Activated CD4-positive, alpha-beta T cell treated with anti-CD3 and anti-CD28 coated beads, Interleukin-2, amount 10 ng/mL, durations not matched to agents 24 days and 14 days (primary cell): ENCODE results near the gene CCDC107. TPM values are rescaled to one million over a fixed set of nuclear protein-coding genes. Genes with fewer than 3 reads are reported as not detected.
A peak's percentile ranks its signal among the peaks of the same experiment; 100 is the strongest.

Source experiments
- DNase-seq: peaks from one replicate; pipeline ENCODE4 v3.0.0; 2022
- H3K27ac Mint-ChIP-seq: one replicate; pipeline ENCODE4 v1.8.0; 2022; ENCODE audit warnings: mild to moderate bottlenecking, mixed read lengths
- H3K27me3 Mint-ChIP-seq: one replicate; pipeline ENCODE4 v1.8.0; 2022; ENCODE audit warnings: mixed read lengths
- H3K36me3 Mint-ChIP-seq: one replicate; pipeline ENCODE4 v1.8.0; 2022; ENCODE audit warnings: low read depth, mild to moderate bottlenecking, mixed read lengths
- H3K4me1 Mint-ChIP-seq: one replicate; pipeline ENCODE4 v1.8.0; 2021; ENCODE audit warnings: mixed read lengths
- H3K4me3 Mint-ChIP-seq: one replicate; pipeline ENCODE4 v1.8.0; 2022; ENCODE audit warnings: mild to moderate bottlenecking, moderate library complexity, mixed read lengths
- H3K9me3 Mint-ChIP-seq: one replicate; pipeline ENCODE4 v1.8.0; 2021; ENCODE audit warnings: mixed read lengths
- intact Hi-C: fragments of 100-400 bp; cut with micrococcal nuclease; formaldehyde crosslinking; loops from one replicate; pipeline ENCODE4 v1.15.1; 2023
- total RNA-seq: library from RNA; stranded (reverse); gene quantifications from 2 replicates; pipeline ENCODE4 v1.2.3, GENCODE V29; 2022

Gene CCDC107
- total RNA-seq, 1 donor from 2014 or later, result 21.8 TPM

DNA sequence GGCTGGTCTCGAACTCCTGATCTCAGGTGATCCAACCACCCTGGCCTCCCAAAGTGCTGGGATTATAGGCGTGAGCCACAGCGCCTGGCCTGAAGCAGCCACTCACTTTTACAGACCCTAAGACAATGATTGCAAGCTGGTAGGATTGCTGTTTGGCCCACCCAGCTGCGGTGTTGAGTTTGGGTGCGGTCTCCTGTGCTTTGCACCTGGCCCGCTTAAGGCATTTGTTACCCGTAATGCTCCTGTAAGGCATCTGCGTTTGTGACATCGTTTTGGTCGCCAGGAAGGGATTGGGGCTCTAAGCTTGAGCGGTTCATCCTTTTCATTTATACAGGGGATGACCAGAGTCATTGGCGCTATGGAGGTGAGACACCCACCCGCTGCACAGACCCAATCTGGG, 17.1 kb downstream of the CCDC107 start:
- Mint-ChIP-seq H3K4me1 (peaks cover 6% of the 10 kb centered on the region), H3K4me3 (peak overlapping the region; percentile 56), H3K27me3 (peaks cover 33% of the 10 kb centered on the region), H3K9me3 (no peaks in the 10 kb centered on the region), H3K36me3 (no peaks in the 10 kb centered on the region), H3K27ac (no peak overlapping the region)
- DNase-seq, result no peak
- intact Hi-C loops, result no loop called here

DNA sequence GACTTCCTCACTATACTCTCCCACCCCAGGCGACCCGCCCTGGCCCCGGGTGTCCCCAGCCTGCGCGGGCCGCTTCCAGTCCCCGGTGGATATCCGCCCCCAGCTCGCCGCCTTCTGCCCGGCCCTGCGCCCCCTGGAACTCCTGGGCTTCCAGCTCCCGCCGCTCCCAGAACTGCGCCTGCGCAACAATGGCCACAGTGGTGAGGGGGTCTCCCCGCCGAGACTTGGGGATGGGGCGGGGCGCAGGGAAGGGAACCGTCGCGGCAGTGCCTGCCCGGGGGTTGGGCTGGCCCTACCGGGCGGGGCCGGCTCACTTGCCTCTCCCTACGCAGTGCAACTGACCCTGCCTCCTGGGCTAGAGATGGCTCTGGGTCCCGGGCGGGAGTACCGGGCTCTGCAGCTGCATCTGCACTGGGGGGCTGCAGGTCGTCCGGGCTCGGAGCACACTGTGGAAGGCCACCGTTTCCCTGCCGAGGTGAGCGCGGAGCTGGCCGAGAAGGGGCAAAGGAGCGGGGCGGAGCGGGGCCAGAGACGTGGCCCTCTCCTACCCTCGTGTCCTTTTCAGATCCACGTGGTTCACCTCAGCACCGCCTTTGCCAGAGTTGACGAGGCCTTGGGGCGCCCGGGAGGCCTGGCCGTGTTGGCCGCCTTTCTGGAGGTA, 17.8 kb downstream of the CCDC107 start:
- H3K4me3 Mint-ChIP-seq, result peak overlapping the region; percentile 56

DNA sequence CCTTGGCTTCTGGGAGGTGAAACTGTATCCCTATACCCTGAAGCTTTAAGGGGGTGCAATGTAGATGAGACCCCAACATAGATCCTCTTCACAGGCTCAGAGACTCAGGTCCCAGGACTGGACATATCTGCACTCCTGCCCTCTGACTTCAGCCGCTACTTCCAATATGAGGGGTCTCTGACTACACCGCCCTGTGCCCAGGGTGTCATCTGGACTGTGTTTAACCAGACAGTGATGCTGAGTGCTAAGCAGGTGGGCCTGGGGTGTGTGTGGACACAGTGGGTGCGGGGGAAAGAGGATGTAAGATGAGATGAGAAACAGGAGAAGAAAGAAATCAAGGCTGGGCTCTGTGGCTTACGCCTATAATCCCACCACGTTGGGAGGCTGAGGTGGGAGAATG, 21.0 kb downstream of the CCDC107 start:
- DNase-seq, result no peak
- peaks cover 20% of the 10 kb centered on the region for H3K27me3 Mint-ChIP-seq
- intact Hi-C loops, result no loop called here
- peaks cover 1% of the 10 kb centered on the region for H3K36me3 Mint-ChIP-seq
- peaks cover 6% of the 10 kb centered on the region for H3K4me1 Mint-ChIP-seq
- no peak overlapping the region for H3K4me3 Mint-ChIP-seq
- H3K27ac Mint-ChIP-seq, result no peak overlapping the region
- no peaks in the 10 kb centered on the region for H3K9me3 Mint-ChIP-seq

More for the DNA sequence above, 17.8 kb downstream of the CCDC107 start:
- intact Hi-C loops, result no loop called here
- Mint-ChIP-seq H3K4me1 (peaks cover 6% of the 10 kb centered on the region), H3K9me3 (no peaks in the 10 kb centered on the region), H3K36me3 (no peaks in the 10 kb centered on the region), H3K27ac (no peak overlapping the region), H3K27me3 (peaks cover 31% of the 10 kb centered on the region)
- peak; percentile 74 for DNase-seq

DNA sequence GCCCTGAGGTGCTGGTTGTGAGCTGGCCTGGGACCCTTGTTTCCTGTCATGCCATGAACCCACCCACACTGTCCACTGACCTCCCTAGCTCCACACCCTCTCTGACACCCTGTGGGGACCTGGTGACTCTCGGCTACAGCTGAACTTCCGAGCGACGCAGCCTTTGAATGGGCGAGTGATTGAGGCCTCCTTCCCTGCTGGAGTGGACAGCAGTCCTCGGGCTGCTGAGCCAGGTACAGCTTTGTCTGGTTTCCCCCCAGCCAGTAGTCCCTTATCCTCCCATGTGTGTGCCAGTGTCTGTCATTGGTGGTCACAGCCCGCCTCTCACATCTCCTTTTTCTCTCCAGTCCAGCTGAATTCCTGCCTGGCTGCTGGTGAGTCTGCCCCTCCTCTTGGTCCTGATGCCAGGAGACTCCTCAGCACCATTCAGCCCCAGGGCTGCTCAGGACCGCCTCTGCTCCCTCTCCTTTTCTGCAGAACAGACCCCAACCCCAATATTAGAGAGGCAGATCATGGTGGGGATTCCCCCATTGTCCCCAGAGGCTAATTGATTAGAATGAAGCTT, 21.8 kb downstream of the CCDC107 start:
- H3K4me1 Mint-ChIP-seq, result peaks cover 3% of the 10 kb centered on the region
- no peaks in the 10 kb centered on the region for H3K9me3 Mint-ChIP-seq

DNA sequence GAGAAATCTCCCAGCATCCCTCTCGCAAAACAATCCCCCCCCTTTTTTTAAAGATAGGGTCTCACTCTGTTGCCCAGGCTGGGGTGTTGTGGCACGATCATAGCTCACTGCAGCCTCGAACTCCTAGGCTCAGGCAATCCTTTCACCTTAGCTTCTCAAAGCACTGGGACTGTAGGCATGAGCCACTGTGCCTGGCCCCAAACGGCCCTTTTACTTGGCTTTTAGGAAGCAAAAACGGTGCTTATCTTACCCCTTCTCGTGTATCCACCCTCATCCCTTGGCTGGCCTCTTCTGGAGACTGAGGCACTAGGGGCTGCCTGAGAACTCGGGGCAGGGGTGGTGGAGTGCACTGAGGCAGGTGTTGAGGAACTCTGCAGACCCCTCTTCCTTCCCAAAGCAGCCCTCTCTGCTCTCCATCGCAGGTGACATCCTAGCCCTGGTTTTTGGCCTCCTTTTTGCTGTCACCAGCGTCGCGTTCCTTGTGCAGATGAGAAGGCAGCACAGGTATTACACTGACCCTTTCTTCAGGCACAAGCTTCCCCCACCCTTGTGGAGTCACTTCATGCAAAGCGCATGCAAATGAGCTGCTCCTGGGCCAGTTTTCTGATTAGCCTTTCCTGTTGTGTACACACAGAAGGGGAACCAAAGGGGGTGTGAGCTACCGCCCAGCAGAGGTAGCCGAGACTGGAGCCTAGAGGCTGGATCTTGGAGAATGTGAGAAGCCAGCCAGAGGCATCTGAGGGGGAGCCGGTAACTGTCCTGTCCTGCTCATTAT, 22.4 kb downstream of the CCDC107 start:
- Mint-ChIP-seq H3K27ac (no peak overlapping the region), H3K36me3 (peaks cover 1% of the 10 kb centered on the region), H3K27me3 (peaks cover 11% of the 10 kb centered on the region), H3K4me3 (no peak overlapping the region), H3K9me3 (no peaks in the 10 kb centered on the region), H3K4me1 (peaks cover 3% of the 10 kb centered on the region)
- DNase-seq, result no peak
- intact Hi-C loops, result no loop called here

More for the DNA sequence above, 21.8 kb downstream of the CCDC107 start:
- peaks cover 13% of the 10 kb centered on the region for H3K27me3 Mint-ChIP-seq
- no peak overlapping the region for H3K4me3 Mint-ChIP-seq
- peaks cover 1% of the 10 kb centered on the region for H3K36me3 Mint-ChIP-seq
- no peak overlapping the region for H3K27ac Mint-ChIP-seq
- DNase-seq, result no peak
- intact Hi-C loops, result no loop called here

DNA sequence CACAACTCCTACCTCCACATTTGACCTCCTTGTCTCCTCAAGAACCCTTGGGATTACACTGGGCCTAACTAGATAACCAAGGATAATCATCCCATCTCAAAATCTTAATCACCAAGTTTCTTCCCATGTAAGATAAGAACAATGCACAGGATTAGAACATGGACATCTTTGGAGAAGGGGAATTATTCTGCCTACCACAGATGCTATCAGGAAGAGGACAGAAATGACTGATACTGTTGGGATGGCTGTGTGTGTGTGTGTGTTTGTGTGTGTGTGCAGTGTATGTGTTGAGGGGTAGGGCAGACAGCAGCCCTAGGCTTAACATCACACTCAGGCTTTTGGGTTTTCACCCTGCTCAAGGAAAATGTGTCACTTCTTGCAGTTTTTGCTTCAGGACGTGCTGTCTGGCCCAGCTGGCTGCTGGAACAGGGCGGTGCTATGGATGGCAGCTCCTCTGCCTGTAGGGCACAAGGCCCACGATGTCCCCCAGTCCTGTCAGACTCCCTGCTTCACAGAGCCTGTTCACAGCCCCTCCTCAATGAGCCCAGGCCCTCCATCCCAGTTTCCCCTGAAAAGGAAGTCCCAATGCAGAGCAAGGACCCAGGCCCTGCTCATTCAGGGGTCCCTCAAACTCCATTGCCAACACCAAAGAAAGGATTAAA, 23.4 kb downstream of the CCDC107 start:
- Mint-ChIP-seq H3K27ac (no peak overlapping the region), H3K9me3 (no peaks in the 10 kb centered on the region), H3K27me3 (peaks cover 8% of the 10 kb centered on the region), H3K36me3 (peaks cover 1% of the 10 kb centered on the region), H3K4me1 (peaks cover under 1% of the 10 kb centered on the region), H3K4me3 (no peak overlapping the region)
- intact Hi-C loops, result no loop called here
- no peak for DNase-seq

- DNase-seq, result no peak
- no peak overlapping the region for H3K27ac Mint-ChIP-seq
- no peaks in the 10 kb centered on the region for H3K4me1 Mint-ChIP-seq
- intact Hi-C loops, result no loop called here
- H3K27me3 Mint-ChIP-seq, result peaks cover 5% of the 10 kb centered on the region
- peaks cover 1% of the 10 kb centered on the region for H3K36me3 Mint-ChIP-seq
- H3K9me3 Mint-ChIP-seq, result no peaks in the 10 kb centered on the region
- H3K4me3 Mint-ChIP-seq, result no peak overlapping the region
Observed at GRCh38 chr9:35682051-35682450, 24.0 kb downstream of the CCDC107 start.

DNA sequence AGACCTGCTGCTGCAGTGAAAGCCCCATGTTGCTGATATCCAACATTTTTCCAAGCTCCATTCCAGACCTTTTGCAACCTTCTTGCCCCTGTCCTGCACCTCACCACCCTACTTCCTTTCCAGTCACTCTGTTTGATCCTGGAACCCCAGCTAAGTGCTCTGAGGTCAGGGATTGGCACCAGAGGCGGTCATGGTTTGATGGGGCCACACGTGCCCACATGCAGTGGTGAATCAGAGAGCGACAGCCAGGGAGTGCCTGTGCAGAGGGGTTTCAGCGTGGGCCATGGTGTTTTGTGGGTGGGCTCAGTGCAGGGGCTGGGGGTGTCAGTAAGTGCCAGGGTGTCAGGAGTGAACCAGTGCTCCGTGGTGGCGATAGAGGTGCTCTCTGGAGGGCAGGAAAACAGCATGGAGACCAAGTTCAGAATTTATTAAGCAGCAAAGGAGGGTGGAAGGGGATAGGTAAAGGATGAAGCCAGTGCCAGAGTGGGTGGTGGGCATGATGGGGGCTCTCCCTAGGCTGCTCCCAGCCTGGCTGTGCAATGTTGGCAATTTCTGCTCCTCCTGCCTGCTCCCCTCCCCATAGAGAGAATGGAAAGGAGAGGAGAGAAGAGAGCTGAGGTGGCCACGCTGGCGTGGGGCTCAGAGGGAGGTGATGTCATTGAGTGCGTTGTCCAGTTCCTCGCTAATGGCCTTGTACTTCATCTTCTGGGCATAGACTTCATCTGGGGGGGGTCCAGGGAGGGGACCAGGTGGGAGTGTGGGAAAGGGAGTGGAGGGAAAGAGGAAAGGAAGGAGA, 24.6 kb downstream of the CCDC107 start:
- H3K27me3 Mint-ChIP-seq, result peaks cover under 1% of the 10 kb centered on the region
- H3K4me1 Mint-ChIP-seq, result peaks cover 3% of the 10 kb centered on the region
- no peak overlapping the region for H3K4me3 Mint-ChIP-seq
- no peak overlapping the region for H3K27ac Mint-ChIP-seq
- DNase-seq, result no peak
- intact Hi-C loops, result no loop called here
- H3K36me3 Mint-ChIP-seq, result peaks cover 1% of the 10 kb centered on the region
- no peaks in the 10 kb centered on the region for H3K9me3 Mint-ChIP-seq

DNA sequence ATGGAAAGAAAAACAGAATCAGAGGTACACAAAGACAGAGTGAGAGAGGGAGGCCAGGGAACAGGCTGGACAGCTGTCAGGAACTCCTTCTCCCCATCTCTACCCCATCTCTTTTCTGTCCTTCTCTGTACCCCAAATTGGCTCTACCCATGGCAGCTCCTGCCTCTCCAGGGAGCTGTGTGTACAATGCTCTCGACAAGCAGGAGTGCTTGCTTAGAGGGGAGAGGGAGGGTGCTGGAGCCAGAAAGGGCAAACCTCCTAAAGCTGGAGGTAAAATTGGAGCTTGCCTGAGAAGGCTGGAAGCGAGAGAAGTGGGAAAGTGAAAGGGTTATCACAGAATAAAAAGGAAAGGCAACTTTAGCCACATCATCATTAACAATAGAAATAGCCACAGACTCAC, 25.2 kb downstream of the CCDC107 start:
- no peak overlapping the region for H3K4me3 Mint-ChIP-seq
- peaks cover 6% of the 10 kb centered on the region for H3K4me1 Mint-ChIP-seq
- no peaks in the 10 kb centered on the region for H3K27me3 Mint-ChIP-seq
- H3K36me3 Mint-ChIP-seq, result peaks cover 1% of the 10 kb centered on the region
- H3K27ac Mint-ChIP-seq, result no peak overlapping the region
- intact Hi-C loops, result no loop called here
- no peaks in the 10 kb centered on the region for H3K9me3 Mint-ChIP-seq
- no peak for DNase-seq

DNA sequence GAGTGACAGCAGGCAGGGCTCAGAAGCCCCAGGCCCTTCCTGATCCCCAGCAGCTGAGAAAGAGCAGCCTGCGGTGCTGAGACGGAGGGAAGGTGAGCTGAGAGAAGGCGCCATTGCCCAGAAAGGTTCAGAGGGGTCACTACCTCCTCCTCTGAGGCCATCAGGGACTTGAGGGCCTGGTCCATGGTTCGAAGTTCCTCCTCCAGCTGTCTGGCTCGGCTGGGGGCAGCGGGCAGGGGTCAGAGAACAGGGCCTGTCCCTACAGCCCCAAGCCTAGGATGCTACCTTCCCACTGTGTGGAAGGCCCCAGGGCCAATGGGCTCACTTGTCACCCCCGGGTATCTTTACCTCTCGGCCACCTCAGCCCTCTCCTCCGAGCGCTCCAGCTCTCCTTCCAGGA, 26.8 kb downstream of the CCDC107 start:
- H3K4me3 Mint-ChIP-seq, result no peak overlapping the region
- H3K27me3 Mint-ChIP-seq, result no peaks in the 10 kb centered on the region
- H3K27ac Mint-ChIP-seq, result no peak overlapping the region
- no peak for DNase-seq
- intact Hi-C loops, result no loop called here
- peaks cover 1% of the 10 kb centered on the region for H3K36me3 Mint-ChIP-seq
- H3K4me1 Mint-ChIP-seq, result peaks cover 15% of the 10 kb centered on the region
- H3K9me3 Mint-ChIP-seq, result no peaks in the 10 kb centered on the region

- Mint-ChIP-seq H3K9me3 (no peaks in the 10 kb centered on the region), H3K4me1 (peaks cover 15% of the 10 kb centered on the region), H3K27me3 (no peaks in the 10 kb centered on the region), H3K27ac (no peak overlapping the region), H3K36me3 (peaks cover 1% of the 10 kb centered on the region), H3K4me3 (no peak overlapping the region)
- intact Hi-C loops, result no loop called here
- DNase-seq, result no peak
Observed at GRCh38 chr9:35685506-35685905, 27.4 kb downstream of the CCDC107 start.

- Mint-ChIP-seq H3K27ac (no peak overlapping the region), H3K9me3 (no peaks in the 10 kb centered on the region), H3K4me3 (no peak overlapping the region), H3K27me3 (no peaks in the 10 kb centered on the region), H3K4me1 (peaks cover 18% of the 10 kb centered on the region), H3K36me3 (peaks cover 1% of the 10 kb centered on the region)
- intact Hi-C loops, result no loop called here
- DNase-seq, result no peak
Observed at GRCh38 chr9:35686222-35687203, 28.4 kb downstream of the CCDC107 start.
